ENCODE data around the gene SH2D3C.
"Not testable (repeated sequence)": the region's sequence is repeated elsewhere in the genome, so short reads cannot be mapped to it uniquely, and the experiment has no call there.

Gene SH2D3C

DNA sequence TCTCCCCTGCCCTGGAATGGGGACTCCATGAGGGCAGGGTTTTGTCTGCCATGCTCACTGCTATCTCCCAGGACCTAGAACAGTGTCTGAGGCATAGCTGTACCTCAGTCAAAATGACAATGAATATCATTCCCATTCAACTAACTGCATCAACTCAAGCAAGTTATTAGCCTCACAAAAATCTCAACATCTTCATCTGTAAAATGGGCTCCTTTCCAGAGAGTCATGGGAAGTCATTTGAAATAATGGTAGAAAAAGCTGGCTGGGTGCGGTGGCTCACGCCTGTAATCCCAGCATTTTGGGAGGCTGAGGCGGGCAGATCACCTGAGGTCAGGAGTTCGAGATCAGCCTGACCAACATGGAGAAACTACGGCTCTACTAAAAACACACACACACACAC lies 9.4 kb downstream of the SH2D3C start:
- H3K9ac ChIP-seq (ENCODE audit: low read length), result no peak overlapping the region
- H3K9me3 ChIP-seq (ENCODE audit: control insufficient read depth, low read depth, low read length), result no peaks in the 10 kb centered on the region
- H3K27ac ChIP-seq (ENCODE audit: low read length), result no peak overlapping the region
- H3K4me3 ChIP-seq (ENCODE audit: low read length), result no peak overlapping the region
- H3K27me3 ChIP-seq (ENCODE audit: control insufficient read depth, insufficient read depth, low read length), result peaks cover 9% of the 10 kb centered on the region
- H3K36me3 ChIP-seq (ENCODE audit: control insufficient read depth, low read depth, low read length), result no peaks in the 10 kb centered on the region
- H3K4me1 ChIP-seq (ENCODE audit: control insufficient read depth, low read depth, low read length), result peaks cover 15% of the 10 kb centered on the region

DNA sequence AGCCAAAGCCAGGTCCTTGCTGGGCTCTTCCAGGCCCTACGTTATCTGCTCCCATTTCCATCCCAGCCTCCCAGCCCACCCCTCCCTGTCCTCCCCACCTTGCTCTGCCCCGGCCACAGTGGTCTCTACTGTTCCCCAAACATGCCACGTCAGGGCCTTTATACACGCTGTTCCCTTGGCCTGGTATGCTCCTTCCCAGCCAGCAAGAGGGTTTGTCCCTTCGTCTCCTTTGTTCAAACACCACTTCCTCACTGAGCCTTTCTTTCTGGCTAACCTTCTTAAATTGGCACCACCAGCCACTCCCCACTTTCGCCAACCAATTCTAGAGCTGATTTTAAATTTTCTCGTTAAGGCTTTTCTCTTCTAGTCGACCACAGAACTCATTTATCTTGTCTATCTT lies 9.8 kb downstream of the SH2D3C start:
- H3K4me1 ChIP-seq (ENCODE audit: control insufficient read depth, low read depth, low read length), result peaks cover 15% of the 10 kb centered on the region
- H3K9ac ChIP-seq (ENCODE audit: low read length), result no peak overlapping the region
- no peaks in the 10 kb centered on the region for H3K36me3 ChIP-seq (ENCODE audit: control insufficient read depth, low read depth, low read length)

DNA sequence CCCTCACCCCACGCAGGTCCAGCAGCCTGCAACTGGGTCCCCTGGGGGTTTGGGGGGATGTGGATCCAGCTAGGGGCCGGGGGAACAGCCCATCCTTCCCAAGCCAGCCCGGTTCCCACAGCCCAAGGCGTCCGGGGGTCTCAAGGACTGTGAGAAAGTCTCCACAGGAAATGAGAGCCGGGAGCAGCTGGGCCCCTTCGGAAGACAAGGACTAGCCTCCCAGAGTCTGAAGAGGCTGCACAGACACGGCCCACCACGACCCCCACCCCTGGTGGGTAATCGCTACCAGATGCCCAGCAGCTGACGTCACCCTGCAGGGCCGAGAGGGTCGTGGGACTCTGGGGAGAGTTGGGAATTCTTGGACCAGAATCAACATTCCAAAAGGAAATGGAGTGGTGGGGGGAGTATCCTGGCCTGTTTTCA lies 10.5 kb downstream of the SH2D3C start:
- Histone ChIP-seq H3K9ac (ENCODE audit: low read length) (no peak overlapping the region), H3K9me3 (ENCODE audit: control insufficient read depth, low read depth, low read length) (no peaks in the 10 kb centered on the region), H3K4me3 (ENCODE audit: low read length) (no peak overlapping the region), H3K27me3 (ENCODE audit: control insufficient read depth, insufficient read depth, low read length) (peaks cover 9% of the 10 kb centered on the region), H3K36me3 (ENCODE audit: control insufficient read depth, low read depth, low read length) (no peaks in the 10 kb centered on the region), H3K27ac (ENCODE audit: low read length) (no peak overlapping the region), H3K4me1 (ENCODE audit: control insufficient read depth, low read depth, low read length) (peaks cover 15% of the 10 kb centered on the region)

More for the DNA sequence above, 9.8 kb downstream of the SH2D3C start:
- no peak overlapping the region for H3K27ac ChIP-seq (ENCODE audit: low read length)
- no peak overlapping the region for H3K4me3 ChIP-seq (ENCODE audit: low read length)
- no peaks in the 10 kb centered on the region for H3K9me3 ChIP-seq (ENCODE audit: control insufficient read depth, low read depth, low read length)
- peaks cover 9% of the 10 kb centered on the region for H3K27me3 ChIP-seq (ENCODE audit: control insufficient read depth, insufficient read depth, low read length)

DNA sequence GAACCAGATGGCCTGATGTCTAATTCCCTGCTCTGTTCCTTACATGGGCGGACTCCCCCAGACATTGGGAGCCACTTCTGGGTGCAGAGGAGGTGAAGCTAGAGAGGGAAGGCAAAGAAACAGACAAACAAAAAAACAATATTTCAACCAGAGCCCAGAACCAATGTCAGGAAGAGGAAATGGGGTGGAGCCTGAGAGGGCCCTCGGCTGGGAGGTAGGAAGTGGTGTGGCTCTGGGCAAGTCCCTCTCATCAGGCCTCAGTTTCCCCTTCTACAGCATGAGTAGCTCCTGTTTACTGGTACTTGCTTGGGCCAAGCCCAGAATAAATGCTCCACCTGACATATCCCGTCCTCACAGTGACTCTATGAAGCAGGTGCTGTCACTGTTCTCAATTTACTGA lies 11.1 kb downstream of the SH2D3C start:
- peaks cover 16% of the 10 kb centered on the region for H3K4me1 ChIP-seq (ENCODE audit: control insufficient read depth, low read depth, low read length)
- no peaks in the 10 kb centered on the region for H3K9me3 ChIP-seq (ENCODE audit: control insufficient read depth, low read depth, low read length)
- H3K4me3 ChIP-seq (ENCODE audit: low read length), result no peak overlapping the region
- no peak overlapping the region for H3K9ac ChIP-seq (ENCODE audit: low read length)
- no peak overlapping the region for H3K27ac ChIP-seq (ENCODE audit: low read length)
- H3K27me3 ChIP-seq (ENCODE audit: control insufficient read depth, insufficient read depth, low read length), result peaks cover 9% of the 10 kb centered on the region
- H3K36me3 ChIP-seq (ENCODE audit: control insufficient read depth, low read depth, low read length), result no peaks in the 10 kb centered on the region

DNA sequence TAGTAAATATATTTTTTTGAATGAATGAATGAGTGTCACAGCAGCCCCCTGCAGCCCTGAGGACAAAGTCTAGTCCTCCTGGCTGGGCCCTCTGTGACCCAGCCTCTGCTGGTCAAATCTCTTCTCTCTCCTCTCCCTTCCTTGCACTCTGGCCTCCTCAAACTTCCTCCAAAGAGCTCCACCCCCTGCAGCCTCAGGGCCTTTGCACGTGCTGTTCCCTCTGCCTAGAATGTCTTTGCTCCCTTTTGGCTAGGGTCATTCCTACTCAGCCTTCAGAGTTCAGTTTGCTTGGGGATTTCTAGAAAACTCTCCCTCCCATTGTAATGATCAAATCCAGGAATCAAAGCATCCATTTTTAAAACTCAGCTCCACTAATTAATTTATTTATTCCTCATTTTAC lies 13.0 kb downstream of the SH2D3C start:
- Histone ChIP-seq H3K4me1 (ENCODE audit: control insufficient read depth, low read depth, low read length) (peaks cover 11% of the 10 kb centered on the region), H3K36me3 (ENCODE audit: control insufficient read depth, low read depth, low read length) (no peaks in the 10 kb centered on the region), H3K27ac (ENCODE audit: low read length) (no peak overlapping the region), H3K4me3 (ENCODE audit: low read length) (no peak overlapping the region), H3K27me3 (ENCODE audit: control insufficient read depth, insufficient read depth, low read length) (peaks cover 7% of the 10 kb centered on the region), H3K9ac (ENCODE audit: low read length) (no peak overlapping the region), H3K9me3 (ENCODE audit: control insufficient read depth, low read depth, low read length) (no peaks in the 10 kb centered on the region)

DNA sequence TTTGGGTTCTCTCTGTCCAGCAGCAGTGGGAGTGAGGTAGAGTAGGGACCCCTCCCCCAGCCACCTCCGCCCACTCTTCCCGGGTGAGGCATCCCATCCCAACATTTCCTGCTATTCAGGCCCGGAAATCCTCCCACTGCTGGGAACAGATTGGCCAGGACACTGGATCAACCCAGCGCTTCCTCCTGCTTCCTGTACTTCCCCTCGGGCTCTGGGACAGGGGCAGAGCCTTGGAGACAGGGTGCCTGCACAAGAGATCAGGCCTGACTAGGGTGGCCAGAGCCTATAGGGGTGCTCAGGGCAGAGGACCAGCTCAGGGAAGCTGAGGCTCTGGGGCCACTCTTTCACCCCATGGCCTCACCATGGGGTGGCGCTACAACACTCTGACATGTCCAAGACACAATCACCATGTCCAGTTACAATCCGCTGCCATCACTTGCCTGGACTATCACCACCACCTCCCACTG lies 14.5 kb downstream of the SH2D3C start:
- Histone ChIP-seq H3K27ac (ENCODE audit: low read length) (no peak overlapping the region), H3K9ac (ENCODE audit: low read length) (no peak overlapping the region)

DNA sequence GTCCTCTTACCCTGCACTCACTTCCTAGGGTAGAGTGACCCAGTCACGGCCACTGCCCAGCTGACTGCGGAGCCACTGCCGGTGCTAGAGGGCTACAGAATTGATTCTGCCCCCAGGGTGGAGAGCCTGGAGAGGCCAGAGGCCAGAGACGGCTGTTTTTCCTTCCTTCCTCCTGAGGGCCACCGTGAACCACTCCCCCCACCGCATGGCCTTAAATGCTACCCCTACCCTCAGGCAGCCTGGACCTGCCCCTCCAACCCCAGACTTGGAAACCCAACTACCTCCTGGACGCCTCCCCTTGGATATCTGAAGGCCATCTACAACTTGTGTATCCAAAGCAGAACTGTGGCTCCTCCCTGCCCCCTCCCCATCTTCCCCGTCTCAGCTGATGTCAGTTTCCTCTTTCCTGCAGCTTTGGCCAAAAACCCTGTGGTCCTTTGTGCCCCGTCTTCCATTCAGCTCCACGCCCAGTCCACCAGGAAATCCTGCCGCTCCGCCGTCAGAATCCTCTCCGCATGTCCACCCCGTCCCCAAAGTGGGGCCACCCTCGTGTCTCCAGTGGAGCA lies 16.3 kb downstream of the SH2D3C start:
- H3K36me3 ChIP-seq (ENCODE audit: control insufficient read depth, low read depth, low read length), result no peaks in the 10 kb centered on the region
- H3K27me3 ChIP-seq (ENCODE audit: control insufficient read depth, insufficient read depth, low read length), result no peaks in the 10 kb centered on the region
- no peak overlapping the region for H3K9ac ChIP-seq (ENCODE audit: low read length)
- H3K4me1 ChIP-seq (ENCODE audit: control insufficient read depth, low read depth, low read length), result peaks cover 6% of the 10 kb centered on the region
- H3K9me3 ChIP-seq (ENCODE audit: control insufficient read depth, low read depth, low read length), result no peaks in the 10 kb centered on the region
- H3K27ac ChIP-seq (ENCODE audit: low read length), result no peak overlapping the region
- H3K4me3 ChIP-seq (ENCODE audit: low read length), result no peak overlapping the region

More for the DNA sequence above, 14.5 kb downstream of the SH2D3C start:
- no peaks in the 10 kb centered on the region for H3K36me3 ChIP-seq (ENCODE audit: control insufficient read depth, low read depth, low read length)
- no peak overlapping the region for H3K4me3 ChIP-seq (ENCODE audit: low read length)
- peaks cover 6% of the 10 kb centered on the region for H3K4me1 ChIP-seq (ENCODE audit: control insufficient read depth, low read depth, low read length)
- H3K9me3 ChIP-seq (ENCODE audit: control insufficient read depth, low read depth, low read length), result no peaks in the 10 kb centered on the region
- H3K27me3 ChIP-seq (ENCODE audit: control insufficient read depth, insufficient read depth, low read length), result no peaks in the 10 kb centered on the region

DNA sequence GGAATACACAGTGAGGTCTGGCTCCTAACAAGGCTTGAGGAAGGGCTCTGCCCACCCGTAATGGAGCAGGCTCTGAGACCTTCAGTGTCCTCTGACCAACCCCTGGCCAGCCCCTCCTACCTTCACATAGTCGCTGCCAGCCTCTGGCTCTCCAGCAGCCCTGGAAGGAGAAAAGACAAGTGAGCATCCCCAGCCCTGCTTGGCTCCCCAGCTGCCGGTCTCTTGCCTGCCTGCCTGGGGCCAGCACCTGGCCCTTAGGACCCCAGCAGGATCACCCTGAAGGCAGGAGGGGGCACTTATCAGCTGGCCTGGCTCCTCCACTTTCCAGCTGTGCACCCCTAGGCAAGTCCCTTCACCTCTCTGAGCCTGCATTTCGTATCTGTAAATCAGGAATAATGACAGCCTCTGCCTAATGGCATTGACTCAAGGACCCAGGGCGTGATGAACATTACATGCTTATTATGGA lies 16.9 kb downstream of the SH2D3C start:
- Histone ChIP-seq H3K27me3 (ENCODE audit: control insufficient read depth, insufficient read depth, low read length) (peaks cover under 1% of the 10 kb centered on the region), H3K27ac (ENCODE audit: low read length) (no peak overlapping the region), H3K4me1 (ENCODE audit: control insufficient read depth, low read depth, low read length) (peaks cover 6% of the 10 kb centered on the region), H3K4me3 (ENCODE audit: low read length) (no peak overlapping the region), H3K36me3 (ENCODE audit: control insufficient read depth, low read depth, low read length) (no peaks in the 10 kb centered on the region), H3K9me3 (ENCODE audit: control insufficient read depth, low read depth, low read length) (no peaks in the 10 kb centered on the region), H3K9ac (ENCODE audit: low read length) (no peak overlapping the region)

DNA sequence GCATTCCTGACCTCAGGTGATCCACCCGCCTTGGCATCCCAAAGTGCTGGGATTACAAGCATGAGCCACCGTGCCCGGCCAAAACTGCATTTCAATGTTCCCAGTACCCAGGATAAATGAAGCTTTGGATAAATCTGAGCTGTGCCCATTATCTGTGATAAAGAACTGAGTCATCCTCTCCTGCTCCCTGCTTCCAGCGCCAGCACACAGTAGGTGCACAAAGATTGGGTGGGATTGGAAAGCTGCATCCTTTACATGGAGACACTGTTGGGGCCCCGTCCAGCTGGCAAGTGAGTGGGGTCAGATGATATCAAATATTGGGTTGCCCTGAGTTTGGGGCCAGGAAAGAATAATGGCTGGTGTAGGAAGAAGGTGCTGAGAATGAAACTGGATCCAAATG lies 17.4 kb downstream of the SH2D3C start:
- H3K36me3 ChIP-seq (ENCODE audit: control insufficient read depth, low read depth, low read length), result no peaks in the 10 kb centered on the region
- H3K27ac ChIP-seq (ENCODE audit: low read length), result no peak overlapping the region
- H3K9ac ChIP-seq (ENCODE audit: low read length), result no peak overlapping the region
- H3K9me3 ChIP-seq (ENCODE audit: control insufficient read depth, low read depth, low read length), result no peaks in the 10 kb centered on the region
- H3K4me1 ChIP-seq (ENCODE audit: control insufficient read depth, low read depth, low read length), result peaks cover 6% of the 10 kb centered on the region
- peaks cover 5% of the 10 kb centered on the region for H3K27me3 ChIP-seq (ENCODE audit: control insufficient read depth, insufficient read depth, low read length)
- H3K4me3 ChIP-seq (ENCODE audit: low read length), result no peak overlapping the region

DNA sequence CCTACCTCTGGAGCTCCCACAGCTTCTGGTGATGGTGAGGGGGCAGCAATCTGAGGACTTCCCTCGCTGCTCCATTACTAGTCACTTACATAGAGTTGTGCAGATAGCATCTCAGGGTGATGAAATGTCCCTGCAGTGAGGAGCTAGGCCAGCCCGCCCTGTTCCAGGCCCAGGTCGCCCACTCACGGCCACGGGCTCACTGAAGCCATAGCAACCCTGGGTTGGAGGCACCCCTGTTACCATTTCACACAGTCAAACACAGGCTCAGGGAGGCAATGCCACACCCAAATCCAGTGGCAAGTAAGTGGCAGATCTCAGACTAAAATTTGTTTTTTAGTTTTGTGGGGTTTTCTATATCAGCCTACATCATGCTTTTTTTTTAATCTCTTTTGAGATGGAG lies 19.6 kb downstream of the SH2D3C start:
- Histone ChIP-seq H3K4me1 (ENCODE audit: control insufficient read depth, low read depth, low read length) (peaks cover 6% of the 10 kb centered on the region), H3K9me3 (ENCODE audit: control insufficient read depth, low read depth, low read length) (no peaks in the 10 kb centered on the region), H3K36me3 (ENCODE audit: control insufficient read depth, low read depth, low read length) (no peaks in the 10 kb centered on the region), H3K27me3 (ENCODE audit: control insufficient read depth, insufficient read depth, low read length) (peaks cover 13% of the 10 kb centered on the region), H3K27ac (ENCODE audit: low read length) (no peak overlapping the region), H3K4me3 (ENCODE audit: low read length) (no peak overlapping the region), H3K9ac (ENCODE audit: low read length) (no peak overlapping the region)

DNA sequence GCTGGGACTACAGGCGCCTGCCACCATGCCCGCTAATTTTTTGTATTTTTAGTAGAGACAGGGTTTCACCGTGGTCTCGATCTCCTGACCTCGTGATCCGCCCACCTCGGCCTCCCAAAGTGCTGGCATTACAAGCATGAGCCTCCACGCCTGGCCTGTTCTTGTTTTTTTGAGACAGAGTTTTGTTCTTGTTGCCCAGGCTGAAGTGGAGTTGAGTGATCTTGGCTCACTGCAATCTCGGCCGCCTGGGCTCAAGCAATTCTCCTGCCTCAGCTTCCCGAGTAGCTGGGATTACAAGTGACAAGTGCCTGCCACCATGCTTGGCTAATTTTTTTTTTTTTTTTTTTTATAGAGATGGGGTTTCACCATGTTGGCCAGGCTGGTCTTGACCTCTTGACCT lies 21.7 kb downstream of the SH2D3C start:
- H3K4me1 ChIP-seq (ENCODE audit: control insufficient read depth, low read depth, low read length); H3K9me3 ChIP-seq (ENCODE audit: control insufficient read depth, low read depth, low read length); H3K27ac ChIP-seq (ENCODE audit: low read length); H3K4me3 ChIP-seq (ENCODE audit: low read length); H3K36me3 ChIP-seq (ENCODE audit: control insufficient read depth, low read depth, low read length); H3K9ac ChIP-seq (ENCODE audit: low read length): not testable (repeated sequence)
- peaks cover 21% of the 10 kb centered on the region for H3K27me3 ChIP-seq (ENCODE audit: control insufficient read depth, insufficient read depth, low read length)

DNA sequence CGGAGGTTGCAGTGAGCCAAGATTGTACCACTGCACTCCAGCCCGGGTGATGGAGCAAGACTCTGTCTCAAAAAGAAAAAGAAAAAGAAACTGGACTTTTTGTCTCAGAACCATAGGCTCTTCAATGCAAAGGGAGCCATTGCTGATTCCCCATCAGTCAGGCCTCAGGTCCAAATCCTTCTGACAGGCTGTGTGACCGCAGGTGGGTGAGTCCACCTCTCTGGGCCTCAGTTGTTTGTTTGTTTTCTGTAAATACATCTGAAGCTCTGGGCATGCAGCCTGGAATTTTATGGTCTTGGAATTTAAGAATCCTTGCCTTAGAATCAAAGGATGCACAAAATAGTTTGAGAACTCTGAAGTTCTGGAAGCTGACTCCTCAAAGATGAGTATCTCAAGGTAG lies 22.2 kb downstream of the SH2D3C start:
- Histone ChIP-seq H3K4me1 (ENCODE audit: control insufficient read depth, low read depth, low read length) (no peaks in the 10 kb centered on the region), H3K9me3 (ENCODE audit: control insufficient read depth, low read depth, low read length) (no peaks in the 10 kb centered on the region), H3K36me3 (ENCODE audit: control insufficient read depth, low read depth, low read length) (no peaks in the 10 kb centered on the region), H3K27ac (ENCODE audit: low read length) (no peak overlapping the region), H3K27me3 (ENCODE audit: control insufficient read depth, insufficient read depth, low read length) (peaks cover 21% of the 10 kb centered on the region), H3K4me3 (ENCODE audit: low read length) (no peak overlapping the region), H3K9ac (ENCODE audit: low read length) (no peak overlapping the region)
